ENCODE measurements around the gene DUSP5. TPM values are rescaled to one million over a fixed set of nuclear protein-coding genes. Genes with fewer than 3 reads are reported as not detected.
"Not testable (repeated sequence)": the region's sequence is repeated elsewhere in the genome, so short reads cannot be mapped to it uniquely, and the experiment has no call there.

The DUSP5 gene
- total RNA-seq, 4 donors from 2014 or later: 9.3 to 60.8 (median 31.0) TPM

DNA sequence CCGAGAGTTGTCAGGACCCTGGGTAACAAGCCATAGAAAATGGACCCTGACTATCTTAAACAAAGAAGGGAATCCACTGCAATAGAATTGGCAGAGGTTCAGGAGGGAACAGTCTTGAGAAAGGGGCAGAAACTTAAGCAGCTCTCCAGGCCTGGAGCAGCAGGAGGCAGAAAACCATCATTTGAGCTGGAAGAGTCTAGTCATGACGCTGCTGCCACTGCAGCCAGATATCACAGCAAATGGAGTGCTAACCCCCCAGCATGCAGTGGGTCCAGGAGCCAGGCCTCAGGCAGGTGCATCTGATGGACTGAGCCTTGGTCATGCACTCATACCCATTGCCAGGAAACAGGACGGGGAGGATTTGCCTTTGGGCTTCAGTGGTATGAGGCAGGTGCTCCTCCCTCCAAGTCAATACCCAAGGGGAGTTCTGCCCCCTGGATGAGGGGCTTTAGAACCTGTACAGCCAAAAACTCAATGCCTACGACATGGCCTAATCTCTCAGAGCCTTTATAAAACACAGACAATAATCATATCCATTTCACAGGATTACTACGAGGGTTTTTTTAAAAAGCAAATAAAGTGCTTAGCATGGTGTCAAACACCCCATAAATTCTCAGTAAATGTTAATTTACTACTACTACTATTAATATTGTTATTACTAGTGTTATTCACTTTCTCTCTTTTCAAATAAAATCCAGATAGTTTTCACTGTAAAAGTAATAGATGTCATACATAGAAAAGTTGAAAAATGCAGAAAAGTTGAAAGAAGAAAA lies 30.7 kb downstream of the DUSP5 start:
- H3K4me3 ChIP-seq: no peak overlapping the region
- no peaks in the 10 kb centered on the region for H3K27me3 ChIP-seq
- H3K27ac ChIP-seq: no peak overlapping the region
- DNase-seq (ENCODE audit: low spot score in 2 of 2): no peak
- TF ChIP-seq EP300 (IDR thresholded peaks at IDR 0.05) (no peak), POLR2AphosphoS5 (IDR thresholded peaks at IDR 0.05) (no peak), POLR2A (IDR thresholded peaks at IDR 0.05) (no peak)
- TF ChIP-seq, protein P1, sequence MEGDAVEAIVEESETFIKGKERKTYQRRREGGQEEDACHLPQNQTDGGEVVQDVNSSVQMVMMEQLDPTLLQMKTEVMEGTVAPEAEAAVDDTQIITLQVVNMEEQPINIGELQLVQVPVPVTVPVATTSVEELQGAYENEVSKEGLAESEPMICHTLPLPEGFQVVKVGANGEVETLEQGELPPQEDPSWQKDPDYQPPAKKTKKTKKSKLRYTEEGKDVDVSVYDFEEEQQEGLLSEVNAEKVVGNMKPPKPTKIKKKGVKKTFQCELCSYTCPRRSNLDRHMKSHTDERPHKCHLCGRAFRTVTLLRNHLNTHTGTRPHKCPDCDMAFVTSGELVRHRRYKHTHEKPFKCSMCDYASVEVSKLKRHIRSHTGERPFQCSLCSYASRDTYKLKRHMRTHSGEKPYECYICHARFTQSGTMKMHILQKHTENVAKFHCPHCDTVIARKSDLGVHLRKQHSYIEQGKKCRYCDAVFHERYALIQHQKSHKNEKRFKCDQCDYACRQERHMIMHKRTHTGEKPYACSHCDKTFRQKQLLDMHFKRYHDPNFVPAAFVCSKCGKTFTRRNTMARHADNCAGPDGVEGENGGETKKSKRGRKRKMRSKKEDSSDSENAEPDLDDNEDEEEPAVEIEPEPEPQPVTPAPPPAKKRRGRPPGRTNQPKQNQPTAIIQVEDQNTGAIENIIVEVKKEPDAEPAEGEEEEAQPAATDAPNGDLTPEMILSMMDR (IDR thresholded peaks at IDR 0.05): no peak
- no peaks in the 10 kb centered on the region for H3K9me3 ChIP-seq
- H3K4me1 ChIP-seq: peaks cover 7% of the 10 kb centered on the region
- H3K36me3 ChIP-seq: no peaks in the 10 kb centered on the region
- WGBS: 82% methylated on average over 5 of the region's 5 CpGs

DNA sequence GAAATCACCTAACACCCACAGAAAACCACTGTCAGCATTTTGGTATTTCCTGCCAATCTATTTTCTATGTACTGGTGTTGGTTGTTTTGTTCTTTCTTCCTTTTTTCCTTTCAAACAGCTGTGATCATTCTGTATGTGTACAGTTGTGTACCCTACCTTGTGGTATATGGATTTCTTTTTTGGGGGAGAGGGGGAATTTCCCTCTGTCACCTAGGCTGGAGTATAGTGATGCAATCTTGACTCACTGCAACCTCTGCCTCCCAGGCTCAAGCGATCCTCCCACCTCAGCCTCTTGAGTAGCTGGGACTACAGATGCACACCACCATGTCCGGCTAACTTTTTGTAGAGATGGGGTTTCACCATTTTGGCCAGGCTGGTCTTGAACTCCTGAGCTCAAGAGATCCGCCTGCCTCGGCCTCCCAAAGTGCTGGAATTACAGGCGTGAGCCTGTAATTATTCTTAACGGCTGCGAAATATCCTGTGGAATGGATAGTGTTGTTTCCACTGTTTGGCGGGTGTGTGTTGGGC lies 31.4 kb downstream of the DUSP5 start:
- H3K4me3 ChIP-seq; H3K27me3 ChIP-seq; DNase-seq (ENCODE audit: low spot score in 2 of 2); H3K36me3 ChIP-seq; H3K4me1 ChIP-seq; H3K27ac ChIP-seq; H3K9me3 ChIP-seq: not testable (repeated sequence)
- WGBS: 98% methylated on average over 8 of the region's 8 CpGs

DNA sequence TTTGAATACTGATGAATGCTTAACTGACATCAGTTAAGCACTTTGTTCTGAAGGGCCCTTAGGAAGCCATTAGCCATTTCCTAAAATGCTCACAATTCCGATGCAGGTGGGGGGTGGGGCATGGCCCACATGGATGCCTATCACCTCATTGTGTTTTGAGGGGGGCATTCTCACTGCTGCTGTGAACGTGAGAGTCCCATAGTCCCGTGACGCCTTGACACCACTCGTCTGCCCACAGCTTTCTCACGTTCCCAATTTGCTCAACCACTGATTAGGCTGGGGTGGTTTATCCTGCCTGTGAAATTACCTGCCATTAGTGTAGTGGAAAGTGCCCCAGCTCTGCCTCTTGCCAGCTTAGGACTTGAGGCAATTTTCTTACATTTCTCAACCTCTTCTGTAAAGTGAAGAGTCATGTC lies 31.9 kb downstream of the DUSP5 start:
- H3K36me3 ChIP-seq: no peaks in the 10 kb centered on the region
- H3K4me1 ChIP-seq: peaks cover 7% of the 10 kb centered on the region
- H3K27ac ChIP-seq: no peak overlapping the region
- no peak overlapping the region for H3K4me3 ChIP-seq
- 75% methylated on average over 6 of the region's 6 CpGs for WGBS
- no peak for DNase-seq (ENCODE audit: low spot score in 2 of 2)
- H3K27me3 ChIP-seq: peaks cover under 1% of the 10 kb centered on the region
- no peaks in the 10 kb centered on the region for H3K9me3 ChIP-seq
- TF ChIP-seq, protein P1 (IDR thresholded peaks at IDR 0.05): no peak
- no peak for TF ChIP-seq EP300 (IDR thresholded peaks at IDR 0.05)
- TF ChIP-seq POLR2AphosphoS5 (IDR thresholded peaks at IDR 0.05): no peak
- TF ChIP-seq POLR2A (IDR thresholded peaks at IDR 0.05): no peak

DNA sequence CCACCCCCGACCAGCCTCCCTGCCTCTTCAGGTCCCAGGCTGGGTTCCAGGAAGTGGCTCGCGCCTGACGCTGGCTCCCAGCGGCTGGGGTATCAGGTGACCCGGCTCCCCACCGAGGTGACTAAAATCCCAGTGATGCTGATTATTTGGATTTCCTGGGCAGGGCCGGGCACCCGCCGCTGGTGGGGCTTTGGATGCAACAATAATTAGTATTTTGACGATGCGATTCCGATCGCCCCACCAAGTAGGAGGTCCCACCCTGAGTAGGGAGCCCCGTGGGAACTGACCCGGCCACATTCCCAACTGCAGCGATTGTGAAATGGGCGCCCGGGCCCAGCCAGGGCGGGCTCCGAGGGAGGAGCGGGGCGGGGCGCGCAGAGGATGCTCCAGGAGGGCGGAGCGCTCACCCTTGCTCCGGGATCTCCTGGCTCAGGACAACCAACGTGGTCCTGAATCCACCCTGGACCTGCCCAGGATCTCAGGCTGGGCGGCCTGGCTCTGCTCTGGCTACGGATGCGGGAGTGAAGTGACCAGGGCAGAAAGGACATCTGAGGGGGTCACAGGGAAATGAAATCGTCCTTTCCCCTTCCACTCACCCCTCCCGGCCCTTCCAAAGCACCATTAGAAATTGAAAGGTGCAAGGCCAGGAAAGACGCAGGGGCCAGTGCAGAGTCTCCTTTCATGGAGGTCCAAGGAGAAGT lies 32.6 kb downstream of the DUSP5 start:
- Histone ChIP-seq H3K27me3 (peaks cover 3% of the 10 kb centered on the region), H3K4me3 (peak overlapping the region; percentile 3), H3K36me3 (no peaks in the 10 kb centered on the region), H3K27ac (no peak overlapping the region), H3K4me1 (peaks cover 7% of the 10 kb centered on the region), H3K9me3 (no peaks in the 10 kb centered on the region)
- WGBS: 8% methylated on average over 22 of the region's 35 CpGs
- TF ChIP-seq EP300 (IDR thresholded peaks at IDR 0.05) (no peak), POLR2A (IDR thresholded peaks at IDR 0.05) (no peak), POLR2AphosphoS5 (IDR thresholded peaks at IDR 0.05) (no peak)
- TF ChIP-seq, protein P1 (IDR thresholded peaks at IDR 0.05): no peak
- DNase-seq (ENCODE audit: low spot score in 2 of 2): peak; percentile 79 to 84

DNA sequence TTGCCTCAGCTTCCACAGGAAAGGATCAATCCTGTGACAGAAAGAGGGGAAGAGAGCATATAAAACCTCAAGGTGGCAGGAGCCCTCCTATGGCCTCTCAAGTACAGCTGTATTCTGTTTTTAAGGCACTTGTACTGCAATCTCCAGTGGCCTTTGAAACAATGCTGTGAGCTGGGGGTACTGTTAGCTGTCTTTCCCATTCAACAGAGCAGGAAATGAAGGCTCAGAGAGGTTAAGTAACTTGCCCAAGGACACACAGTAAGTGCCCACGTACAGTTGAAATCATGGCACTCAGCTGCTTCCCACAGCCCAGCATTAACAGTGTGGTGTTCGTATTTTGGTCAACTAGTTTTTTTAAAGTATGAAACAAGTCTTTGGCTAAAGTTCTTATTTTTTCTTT lies 34.0 kb downstream of the DUSP5 start:
- H3K9me3 ChIP-seq: no peaks in the 10 kb centered on the region
- 96% methylated on average over 2 of the region's 2 CpGs for WGBS
- peaks cover 11% of the 10 kb centered on the region for H3K4me1 ChIP-seq
- peaks cover 3% of the 10 kb centered on the region for H3K27me3 ChIP-seq
- H3K27ac ChIP-seq: no peak overlapping the region
- TF ChIP-seq, protein P1 (IDR thresholded peaks at IDR 0.05): no peak
- TF ChIP-seq EP300 (IDR thresholded peaks at IDR 0.05): no peak
- no peak for TF ChIP-seq POLR2AphosphoS5 (IDR thresholded peaks at IDR 0.05)
- TF ChIP-seq POLR2A (IDR thresholded peaks at IDR 0.05): no peak
- no peak overlapping the region for H3K4me3 ChIP-seq
- H3K36me3 ChIP-seq: no peaks in the 10 kb centered on the region
- DNase-seq (ENCODE audit: low spot score in 2 of 2): no peak

DNA sequence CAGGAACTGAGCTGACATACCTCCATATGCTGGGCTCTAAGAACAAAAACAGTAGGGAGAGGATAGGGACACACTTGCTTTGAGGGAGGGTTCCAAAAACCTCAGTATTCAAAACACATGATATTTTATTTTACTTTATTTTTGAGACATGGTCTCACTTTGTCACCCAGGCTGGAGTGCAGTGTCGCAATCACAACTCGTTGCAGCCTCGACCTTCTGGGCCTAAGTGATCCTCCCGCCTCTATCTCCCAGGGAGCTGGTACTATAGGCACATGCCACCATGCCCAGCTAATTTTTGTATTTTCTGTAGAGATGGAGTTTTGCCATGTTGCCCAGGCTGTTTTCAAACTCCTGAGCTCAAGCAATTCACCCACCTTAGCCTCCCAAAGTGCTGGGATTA lies 34.9 kb downstream of the DUSP5 start:
- not testable (repeated sequence) for H3K9me3 ChIP-seq; H3K27me3 ChIP-seq; H3K36me3 ChIP-seq; H3K4me3 ChIP-seq; DNase-seq (ENCODE audit: low spot score in 2 of 2); H3K27ac ChIP-seq
- 83% methylated on average over 4 of the region's 4 CpGs for WGBS
- H3K4me1 ChIP-seq: peaks cover 11% of the 10 kb centered on the region

Data from suprapubic skin (tissue), 4 donors.